ENCODE data around the gene FAM47E. TPM values are rescaled to one million over a fixed set of nuclear protein-coding genes. Genes with fewer than 3 reads are reported as not detected.

FAM47E gene
- total RNA-seq, 1 donor from 2014 or later: not detected

DNA sequence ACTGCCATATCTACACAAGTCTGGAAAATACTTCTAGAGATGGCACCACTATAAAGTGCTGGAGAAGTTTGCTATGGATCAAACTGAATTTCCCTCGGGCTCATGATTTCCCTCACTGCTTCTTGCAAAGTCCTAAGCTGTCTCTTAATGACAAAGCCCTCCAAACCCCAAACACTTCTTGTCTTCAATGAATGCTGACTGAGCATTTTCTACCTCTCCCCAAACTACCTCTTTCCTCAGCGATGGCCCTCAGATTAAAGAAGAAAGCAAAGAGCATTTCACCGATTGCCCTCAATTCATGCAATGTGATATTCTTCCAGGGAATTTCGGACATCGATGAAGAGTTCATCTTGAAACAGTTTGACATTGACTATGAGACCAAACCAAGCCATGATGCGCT, 19.7 kb downstream of the FAM47E start:
- ATAC-seq (ENCODE audit: low read depth): no peak
- ChIA-PET POLR2A (no interaction called here), CTCF (no interaction called here)
- Mint-ChIP-seq H3K4me1 (no peaks in the 10 kb centered on the region), H3K27me3 (peaks cover 12% of the 10 kb centered on the region), H3K9me3 (no peaks in the 10 kb centered on the region), H3K4me3 (no peak overlapping the region), H3K27ac (no peak overlapping the region), H3K36me3 (ENCODE audit: low read depth) (no peaks in the 10 kb centered on the region)
- intact Hi-C loops (cut with micrococcal nuclease): no loop called here
- TF ChIP-seq, protein P1, sequence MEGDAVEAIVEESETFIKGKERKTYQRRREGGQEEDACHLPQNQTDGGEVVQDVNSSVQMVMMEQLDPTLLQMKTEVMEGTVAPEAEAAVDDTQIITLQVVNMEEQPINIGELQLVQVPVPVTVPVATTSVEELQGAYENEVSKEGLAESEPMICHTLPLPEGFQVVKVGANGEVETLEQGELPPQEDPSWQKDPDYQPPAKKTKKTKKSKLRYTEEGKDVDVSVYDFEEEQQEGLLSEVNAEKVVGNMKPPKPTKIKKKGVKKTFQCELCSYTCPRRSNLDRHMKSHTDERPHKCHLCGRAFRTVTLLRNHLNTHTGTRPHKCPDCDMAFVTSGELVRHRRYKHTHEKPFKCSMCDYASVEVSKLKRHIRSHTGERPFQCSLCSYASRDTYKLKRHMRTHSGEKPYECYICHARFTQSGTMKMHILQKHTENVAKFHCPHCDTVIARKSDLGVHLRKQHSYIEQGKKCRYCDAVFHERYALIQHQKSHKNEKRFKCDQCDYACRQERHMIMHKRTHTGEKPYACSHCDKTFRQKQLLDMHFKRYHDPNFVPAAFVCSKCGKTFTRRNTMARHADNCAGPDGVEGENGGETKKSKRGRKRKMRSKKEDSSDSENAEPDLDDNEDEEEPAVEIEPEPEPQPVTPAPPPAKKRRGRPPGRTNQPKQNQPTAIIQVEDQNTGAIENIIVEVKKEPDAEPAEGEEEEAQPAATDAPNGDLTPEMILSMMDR (IDR thresholded peaks at IDR 0.05): no peak
- DNase-seq: no peak

DNA sequence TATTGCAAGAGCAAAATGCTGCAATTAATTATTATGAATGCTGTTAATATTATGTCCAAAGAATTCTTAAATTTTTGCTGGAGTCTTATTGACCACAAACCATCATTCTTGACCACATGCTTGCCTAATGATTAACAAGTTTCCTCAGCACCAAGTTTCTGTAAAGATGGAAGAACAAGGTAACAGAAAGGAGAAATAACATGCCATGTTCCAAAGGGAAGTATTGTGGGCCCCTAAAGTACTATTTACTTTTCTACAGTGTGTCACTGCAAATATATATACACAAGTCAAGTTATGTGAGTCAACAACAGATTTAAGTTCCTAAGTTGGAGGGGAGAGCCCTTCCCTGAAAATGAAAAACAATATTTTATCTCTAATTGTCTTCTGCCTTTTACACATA, 20.6 kb downstream of the FAM47E start:
- no peaks in the 10 kb centered on the region for H3K9me3 Mint-ChIP-seq
- TF ChIP-seq, protein P1 (IDR thresholded peaks at IDR 0.05): no peak
- ChIA-PET POLR2A (no interaction called here), CTCF (no interaction called here)
- H3K4me1 Mint-ChIP-seq: no peaks in the 10 kb centered on the region
- no peak overlapping the region for H3K27ac Mint-ChIP-seq
- H3K27me3 Mint-ChIP-seq: peaks cover 14% of the 10 kb centered on the region
- H3K4me3 Mint-ChIP-seq: no peak overlapping the region
- ATAC-seq (ENCODE audit: low read depth) (no peak), DNase-seq (no peak)
- no peaks in the 10 kb centered on the region for H3K36me3 Mint-ChIP-seq (ENCODE audit: low read depth)
- intact Hi-C loops (cut with micrococcal nuclease): no loop called here

DNA sequence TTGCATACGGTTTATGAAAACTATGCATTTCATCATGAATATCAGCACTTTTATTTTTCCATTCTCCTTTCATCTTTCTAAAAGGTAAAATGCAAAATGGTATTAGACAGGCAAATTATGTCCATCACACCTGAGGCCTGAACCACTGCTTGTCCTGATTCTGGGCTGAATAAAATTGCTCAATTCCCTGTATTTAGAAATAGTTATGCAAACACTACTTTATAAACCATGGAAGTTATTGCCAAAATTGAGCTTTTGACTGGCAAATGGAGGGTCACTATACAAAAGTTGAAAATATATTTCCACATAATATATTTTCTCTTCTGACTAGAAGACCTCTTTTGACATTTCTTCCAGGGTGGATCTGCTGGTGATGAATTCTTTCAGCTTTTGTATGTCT, 21.1 kb downstream of the FAM47E start:
- Mint-ChIP-seq H3K36me3 (ENCODE audit: low read depth) (no peaks in the 10 kb centered on the region), H3K4me3 (no peak overlapping the region), H3K4me1 (no peaks in the 10 kb centered on the region), H3K27me3 (peaks cover 14% of the 10 kb centered on the region), H3K9me3 (no peaks in the 10 kb centered on the region), H3K27ac (no peak overlapping the region)
- intact Hi-C loops (cut with micrococcal nuclease): no loop called here
- no peak for DNase-seq
- ChIA-PET CTCF (no interaction called here), POLR2A (no interaction called here)
- TF ChIP-seq, protein P1 (IDR thresholded peaks at IDR 0.05): no peak
- ATAC-seq (ENCODE audit: low read depth): no peak

GRCh38 chr4:76272999-76273398, 21.5 kb downstream of the FAM47E start:
- CTCF ChIA-PET: no interaction called here
- Mint-ChIP-seq H3K4me3 (no peak overlapping the region), H3K4me1 (no peaks in the 10 kb centered on the region), H3K27ac (no peak overlapping the region), H3K27me3 (peaks cover 14% of the 10 kb centered on the region), H3K9me3 (no peaks in the 10 kb centered on the region), H3K36me3 (ENCODE audit: low read depth) (no peaks in the 10 kb centered on the region)
- TF ChIP-seq, protein P1 (IDR thresholded peaks at IDR 0.05): no peak
- no peak for DNase-seq
- ATAC-seq (ENCODE audit: low read depth): no peak
- intact Hi-C loops (cut with micrococcal nuclease): no loop called here
- POLR2A ChIA-PET: no interaction called here

- H3K4me1 Mint-ChIP-seq: no peaks in the 10 kb centered on the region
- peaks cover 14% of the 10 kb centered on the region for H3K27me3 Mint-ChIP-seq
- TF ChIP-seq, protein P1 (IDR thresholded peaks at IDR 0.05): no peak
- POLR2A ChIA-PET: no interaction called here
- H3K36me3 Mint-ChIP-seq (ENCODE audit: low read depth): no peaks in the 10 kb centered on the region
- H3K9me3 Mint-ChIP-seq: no peaks in the 10 kb centered on the region
- ATAC-seq (ENCODE audit: low read depth) (no peak), DNase-seq (no peak)
- intact Hi-C loops (cut with micrococcal nuclease): no loop called here
- CTCF ChIA-PET: no interaction called here
- no peak overlapping the region for H3K27ac Mint-ChIP-seq
- no peak overlapping the region for H3K4me3 Mint-ChIP-seq
Measured at GRCh38 chr4:76275486-76276124, 24.1 kb downstream of the FAM47E start.
